HG03108 (cell line): Measurements from ENCODE around the gene PCMT1.
"Not testable (repeated sequence)": the region's sequence is repeated elsewhere in the genome, so short reads cannot be mapped to it uniquely, and the experiment has no call there.

Experiments
- ATAC-seq: cut with Tn5 transposase; IDR thresholded peaks from one replicate; pipeline ENCODE4 v1.9.1; 2021; ENCODE audit warnings: moderate library complexity; ENCODE audit not compliant: unreplicated experiment

Gene PCMT1

DNA sequence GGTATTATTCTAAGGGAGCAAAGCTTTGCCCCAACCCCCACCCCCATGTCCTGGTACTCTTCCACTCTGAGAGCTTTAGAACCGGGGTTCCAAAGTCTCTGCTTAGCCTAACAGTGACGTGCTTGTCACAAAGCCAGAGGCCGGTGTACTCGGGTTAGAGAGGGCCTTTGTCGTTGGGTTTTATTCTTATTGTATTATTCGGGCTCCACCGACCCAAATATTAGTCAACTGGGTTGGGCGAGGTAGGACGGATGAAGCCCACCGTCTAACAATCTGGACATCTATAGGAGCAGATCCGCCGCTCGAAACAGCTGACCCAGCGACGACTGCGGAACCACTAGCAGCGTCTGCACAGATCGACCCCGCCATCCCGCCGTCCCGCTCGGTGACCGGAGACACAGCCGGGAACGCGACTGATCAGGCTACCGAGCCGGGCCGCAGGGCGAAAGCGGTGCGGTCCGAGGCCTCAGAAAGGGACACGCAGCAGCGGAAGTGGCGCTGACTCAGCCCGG lies 403 bp upstream of the PCMT1 start:
- ATAC-seq = not testable (repeated sequence)

DNA sequence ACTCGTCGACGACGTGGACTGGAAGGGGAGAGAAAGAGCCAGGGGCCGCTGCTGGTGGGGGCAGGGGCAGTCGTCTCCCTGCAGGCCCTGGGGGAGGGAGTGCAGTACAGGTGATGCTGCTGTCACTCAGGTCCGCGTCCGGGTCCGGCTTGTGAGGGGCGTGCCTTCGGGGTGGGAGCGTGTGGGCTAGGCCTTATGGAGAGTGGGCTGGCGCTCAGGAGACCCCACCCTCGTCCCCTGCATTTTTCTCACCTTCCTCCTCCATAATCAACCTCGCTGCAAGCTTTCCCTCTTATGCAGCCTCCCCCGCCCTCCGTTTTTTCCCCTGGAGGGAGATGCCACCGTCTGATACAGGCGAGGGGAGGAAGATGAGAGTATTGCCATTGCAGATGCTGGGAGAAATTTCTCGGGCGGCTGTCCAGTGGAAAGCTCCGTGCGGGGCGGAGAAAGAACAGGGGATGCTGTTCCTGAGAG lies 632 bp downstream of the PCMT1 start:
- peak; percentile 19 for ATAC-seq

GRCh38 chr6:149751239-149751638 lies 1.7 kb downstream of the PCMT1 start:
- no peak for ATAC-seq

GRCh38 chr6:149751920-149752319 lies 2.4 kb downstream of the PCMT1 start:
- not testable (repeated sequence) for ATAC-seq

- ATAC-seq = no peak
Observed at GRCh38 chr6:149752600-149753373, 3.2 kb downstream of the PCMT1 start.

DNA sequence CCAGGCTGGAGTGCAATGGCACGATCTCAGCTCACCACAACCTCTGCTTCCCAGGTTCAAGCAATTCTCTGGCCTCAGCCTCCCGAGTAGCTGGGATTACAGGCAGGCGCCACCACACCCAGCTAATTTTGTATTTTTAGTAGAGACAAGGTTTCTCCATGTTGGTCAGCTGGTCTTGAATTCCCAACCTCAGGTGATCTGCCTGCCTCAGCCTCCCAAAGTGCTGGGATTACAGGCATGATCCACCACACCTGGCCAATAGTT lies 3.8 kb downstream of the PCMT1 start:
- ATAC-seq = not testable (repeated sequence)

DNA sequence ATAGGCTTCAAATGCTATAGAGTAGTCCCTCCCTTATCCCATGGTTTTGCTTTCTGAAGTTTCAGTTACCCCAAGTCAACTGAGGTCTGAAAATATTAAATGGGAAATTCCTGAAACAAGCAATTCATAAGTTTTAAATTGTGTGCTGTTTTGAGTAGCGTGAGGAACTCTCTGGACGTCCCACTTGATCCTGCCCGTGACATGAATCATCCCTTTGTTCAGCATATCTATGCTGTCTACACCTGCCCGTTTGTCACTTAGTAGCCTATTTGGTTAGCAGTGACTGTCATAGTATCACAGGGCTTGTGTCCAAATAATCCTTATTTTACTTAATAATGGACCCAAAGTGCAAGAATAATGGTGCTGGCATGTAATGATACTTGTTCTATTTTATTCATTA lies 5.0 kb downstream of the PCMT1 start:
- ATAC-seq = no peak

- ATAC-seq = peak; percentile 71
Observed at GRCh38 chr6:149755300-149756260, 6.0 kb downstream of the PCMT1 start.

DNA sequence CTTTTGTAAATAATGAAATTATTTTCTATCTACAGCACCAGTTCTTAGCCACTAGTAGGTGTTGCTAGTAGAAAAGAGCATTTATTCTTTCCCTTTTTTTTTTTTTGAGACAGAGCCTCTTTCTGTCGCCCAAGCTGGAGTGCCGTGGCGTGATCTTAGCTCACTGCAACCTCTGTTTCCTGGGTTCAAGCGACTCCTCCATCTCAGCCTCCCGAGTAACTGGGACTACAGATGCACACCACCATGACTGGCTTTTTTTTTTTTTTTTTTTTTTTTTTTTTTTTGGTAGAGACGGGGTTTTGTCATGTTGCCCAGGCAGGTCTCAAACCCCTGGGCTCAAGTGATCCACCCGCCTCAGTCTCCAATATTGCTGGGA lies 6.7 kb downstream of the PCMT1 start:
- no peak for ATAC-seq

- ATAC-seq = peak; percentile 97
Observed at GRCh38 chr6:149761438-149761837, 11.9 kb downstream of the PCMT1 start.

DNA sequence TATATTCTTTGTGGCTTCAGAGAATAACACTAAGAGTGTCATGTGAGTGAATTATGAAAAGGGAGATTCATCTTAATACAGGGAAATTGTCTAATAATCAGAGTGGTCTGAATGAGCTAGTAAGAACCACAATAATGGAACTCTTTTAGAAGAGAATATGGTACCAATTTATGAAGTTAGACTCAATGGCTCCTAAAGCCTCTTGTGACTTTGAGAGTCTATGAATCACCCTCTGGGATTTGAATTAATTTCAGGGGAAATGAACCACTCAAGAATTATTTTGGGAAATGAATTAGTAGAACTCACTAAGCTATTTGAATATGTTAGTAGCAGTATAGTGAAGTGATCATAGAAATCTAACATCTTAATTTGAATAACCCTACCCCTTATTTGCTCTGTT lies 14.3 kb downstream of the PCMT1 start:
- no peak for ATAC-seq

GRCh38 chr6:149766156-149766769 lies 16.7 kb downstream of the PCMT1 start:
- ATAC-seq = no peak

GRCh38 chr6:149769676-149770075 lies 20.1 kb downstream of the PCMT1 start:
- no peak for ATAC-seq

- ATAC-seq = no peak
Observed at GRCh38 chr6:149771185-149771584, 21.6 kb downstream of the PCMT1 start.

DNA sequence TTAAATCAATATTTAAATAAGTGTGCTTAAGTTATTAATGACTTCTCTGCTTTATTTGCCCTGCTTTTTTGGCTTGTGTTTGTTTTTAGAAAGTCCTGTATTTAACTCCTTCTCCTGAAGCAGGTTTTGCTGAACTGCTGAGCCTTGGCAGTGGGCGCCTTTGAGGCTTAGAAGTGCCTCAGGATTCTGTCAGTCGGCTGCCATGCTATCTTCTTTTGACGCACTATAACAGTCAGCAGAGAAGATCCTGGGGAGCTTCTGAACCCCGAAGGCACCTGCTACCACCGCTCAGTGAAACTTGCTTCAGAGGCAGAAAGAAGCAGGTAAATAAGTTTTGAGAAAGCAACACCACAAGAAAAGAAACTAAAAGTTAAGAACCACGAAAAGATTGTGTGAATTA lies 22.4 kb downstream of the PCMT1 start:
- ATAC-seq = no peak

DNA sequence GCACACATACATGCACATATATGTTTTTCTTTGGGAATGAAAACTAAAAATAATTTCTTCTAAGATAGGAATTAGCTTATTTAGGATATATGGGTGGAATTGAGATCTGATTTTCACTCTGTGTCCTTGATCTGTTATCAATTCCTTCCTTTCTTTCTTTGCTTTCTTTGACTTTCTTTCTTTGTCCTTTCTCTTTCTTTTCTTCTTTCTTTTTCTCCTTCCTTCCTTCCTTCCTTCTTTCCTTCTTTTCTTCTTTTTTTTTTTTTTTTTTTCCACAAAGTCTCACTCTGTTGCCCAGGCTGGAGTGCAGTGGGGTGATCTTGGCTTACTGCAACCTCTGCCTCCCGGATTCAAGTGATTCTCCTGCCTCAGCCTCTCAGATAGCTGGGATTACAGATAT lies 28.1 kb downstream of the PCMT1 start:
- no peak for ATAC-seq

DNA sequence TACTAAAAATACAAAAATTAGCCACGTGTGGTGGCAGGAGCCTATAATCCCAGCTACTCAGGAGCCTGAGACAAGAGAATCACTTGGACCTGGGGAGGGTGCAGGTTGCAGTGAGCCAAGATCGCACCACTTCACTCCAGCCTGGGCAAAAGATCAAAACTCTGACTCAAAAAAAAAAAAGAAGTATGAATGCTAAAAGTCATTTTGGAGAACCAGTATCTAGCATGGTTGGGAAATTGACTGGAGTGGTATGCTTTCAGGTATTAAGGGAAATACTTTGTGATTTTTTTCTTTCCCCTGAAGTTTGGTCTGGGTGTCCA lies 30.1 kb downstream of the PCMT1 start:
- no peak for ATAC-seq

DNA sequence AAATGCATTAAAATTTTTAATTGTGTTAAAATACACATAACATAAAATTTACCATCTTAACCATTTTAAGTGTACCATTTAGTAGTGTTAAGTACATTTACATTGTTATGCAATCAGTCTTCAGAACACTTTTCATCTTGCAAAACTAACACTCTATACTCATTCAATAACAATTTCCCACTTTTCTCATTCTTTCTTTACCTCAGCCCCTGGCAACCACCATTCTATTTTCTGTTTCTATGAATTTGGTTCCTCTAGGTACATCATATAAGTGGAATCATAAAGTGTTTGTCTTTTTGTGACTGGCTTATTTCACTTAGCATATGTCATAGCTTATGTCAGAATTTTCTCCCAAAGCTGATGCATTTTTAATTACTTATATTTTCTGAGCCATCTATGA lies 32.2 kb downstream of the PCMT1 start:
- no peak for ATAC-seq

DNA sequence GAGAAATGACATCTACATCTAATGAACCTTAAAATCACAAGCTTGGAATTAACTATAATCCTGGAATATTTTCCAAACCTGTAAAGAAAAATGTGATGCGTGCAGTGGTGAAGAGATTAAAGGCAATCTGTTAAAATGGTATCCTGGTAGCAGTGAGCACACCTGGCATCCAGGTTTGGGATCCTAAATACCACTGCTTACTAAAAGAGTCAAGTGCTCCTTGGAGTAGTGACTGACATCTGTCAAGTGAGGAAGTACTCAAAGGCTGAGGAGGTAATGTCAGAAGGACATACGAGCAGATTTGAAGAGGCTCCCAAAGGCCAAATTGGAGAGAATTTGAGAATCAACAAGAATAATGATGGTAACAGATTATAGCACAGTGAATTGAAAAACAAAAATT lies 32.8 kb downstream of the PCMT1 start:
- no peak for ATAC-seq

DNA sequence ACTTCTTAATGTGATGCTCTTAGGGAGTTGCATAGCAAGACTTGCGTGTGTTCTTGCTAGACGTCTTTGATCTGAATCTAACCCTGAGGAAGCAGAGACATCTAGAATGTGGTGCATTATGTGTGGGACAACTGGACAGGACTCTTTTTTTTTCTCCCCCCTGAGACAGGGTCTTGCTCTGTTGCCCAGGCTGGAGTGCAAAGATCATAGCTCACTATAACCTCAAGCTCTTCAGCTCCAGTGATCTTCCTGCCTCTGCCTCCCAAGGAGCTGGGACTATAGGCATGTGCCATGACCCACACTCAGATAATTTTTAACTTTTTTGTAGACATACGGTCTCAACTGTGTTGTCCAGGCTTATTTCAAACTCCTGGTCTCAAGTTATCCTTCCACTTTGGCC lies 34.0 kb downstream of the PCMT1 start:
- no peak for ATAC-seq

GRCh38 chr6:149806127-149806526 lies 56.6 kb downstream of the PCMT1 start:
- ATAC-seq = no peak

GRCh38 chr6:149809798-149810197 lies 60.3 kb downstream of the PCMT1 start:
- no peak for ATAC-seq
